ES-I3 (cell line): ENCODE measurements around the gene ORM1.

Experiments
- H3K36me3 ChIP-seq: 2 replicates; pipeline ENCODE4 v1.6.1; 2013; ENCODE audit warnings: mild to moderate bottlenecking, low read length, control low read depth, moderate library complexity; ENCODE audit not compliant: insufficient read depth
- H3K4me1 ChIP-seq: 2 replicates; pipeline ENCODE4 v1.6.1; 2013; ENCODE audit warnings: mild to moderate bottlenecking, control low read depth, low read length; ENCODE audit not compliant: insufficient read depth
- H3K9ac ChIP-seq: 2 replicates; pipeline ENCODE4 v1.6.1; 2013; ENCODE audit warnings: low read depth, mild to moderate bottlenecking, low read length, moderate library complexity
- H3K9me3 ChIP-seq: 2 replicates; pipeline ENCODE4 v1.6.1; 2013; ENCODE audit warnings: mild to moderate bottlenecking, low read length, moderate library complexity; ENCODE audit not compliant: control insufficient read depth, insufficient read depth

Gene ORM1

DNA sequence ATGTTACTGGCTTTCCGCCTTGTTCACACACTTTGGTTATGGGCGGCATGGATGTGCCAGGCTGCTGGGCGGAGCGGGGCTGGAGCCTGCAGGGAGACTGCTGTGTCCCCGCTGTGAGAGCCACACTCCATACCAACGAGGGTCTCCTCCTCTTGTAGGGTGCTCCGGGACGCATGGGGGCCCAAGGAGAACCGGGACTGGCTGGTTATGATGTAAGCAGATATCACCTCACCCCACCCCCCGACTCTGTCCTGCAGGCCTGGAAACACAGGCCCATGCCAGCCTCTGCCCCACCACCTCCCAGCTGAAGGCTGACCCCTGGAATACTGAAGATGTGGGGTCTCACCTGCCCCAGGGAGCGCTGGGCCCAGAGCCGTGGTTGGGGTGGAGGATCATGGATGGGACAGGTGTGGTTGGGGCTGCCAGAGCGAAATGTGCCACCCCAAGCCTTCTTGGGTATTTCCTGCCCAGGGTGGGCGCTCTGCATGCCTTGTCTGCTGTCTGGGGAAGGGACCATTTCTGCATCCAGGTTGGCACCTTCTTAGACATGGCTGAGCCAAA lies 39.3 kb upstream of the ORM1 start:
- Histone ChIP-seq H3K9me3 (no peaks in the 10 kb centered on the region), H3K4me1 (peaks cover 25% of the 10 kb centered on the region), H3K36me3 (no peaks in the 10 kb centered on the region), H3K9ac (no peak overlapping the region)

DNA sequence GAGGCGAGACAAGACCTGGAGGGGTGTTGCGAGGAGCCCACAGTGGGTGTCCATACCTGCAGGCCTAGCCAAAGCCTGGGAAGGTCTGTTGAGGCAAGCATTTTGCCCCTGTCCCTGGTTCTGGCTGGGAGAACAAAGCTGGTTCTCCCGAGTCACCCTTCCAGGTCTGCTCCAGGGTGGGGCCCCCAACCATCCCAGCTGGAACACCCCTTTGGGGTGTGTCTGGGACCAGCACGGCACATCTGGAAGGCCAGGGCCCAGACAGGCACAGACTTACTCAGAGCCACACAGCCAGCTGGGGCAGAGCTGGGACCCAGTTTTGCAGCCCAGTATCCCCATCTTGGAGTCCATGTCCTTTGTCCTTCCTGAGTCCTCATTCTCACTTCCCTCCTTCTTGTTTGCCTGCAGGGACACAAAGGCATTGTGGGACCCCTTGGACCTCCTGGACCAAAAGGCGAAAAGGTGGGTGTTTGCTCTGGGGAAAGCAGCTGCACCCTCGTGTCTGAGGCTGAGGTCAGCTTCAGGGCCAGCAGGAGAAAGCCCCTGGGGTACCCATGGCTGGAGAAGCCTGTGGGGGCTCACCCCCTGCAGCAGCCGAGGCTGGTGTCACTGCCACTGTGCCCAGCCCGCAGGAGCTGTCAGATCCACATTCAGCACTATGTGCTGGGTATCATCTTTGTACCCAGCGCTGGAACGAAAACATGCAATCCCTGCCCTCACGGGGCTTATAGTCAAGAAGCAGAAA lies 38.4 kb upstream of the ORM1 start:
- no peak overlapping the region for H3K9ac ChIP-seq
- no peaks in the 10 kb centered on the region for H3K36me3 ChIP-seq
- H3K9me3 ChIP-seq = no peaks in the 10 kb centered on the region
- H3K4me1 ChIP-seq = peaks cover 20% of the 10 kb centered on the region

DNA sequence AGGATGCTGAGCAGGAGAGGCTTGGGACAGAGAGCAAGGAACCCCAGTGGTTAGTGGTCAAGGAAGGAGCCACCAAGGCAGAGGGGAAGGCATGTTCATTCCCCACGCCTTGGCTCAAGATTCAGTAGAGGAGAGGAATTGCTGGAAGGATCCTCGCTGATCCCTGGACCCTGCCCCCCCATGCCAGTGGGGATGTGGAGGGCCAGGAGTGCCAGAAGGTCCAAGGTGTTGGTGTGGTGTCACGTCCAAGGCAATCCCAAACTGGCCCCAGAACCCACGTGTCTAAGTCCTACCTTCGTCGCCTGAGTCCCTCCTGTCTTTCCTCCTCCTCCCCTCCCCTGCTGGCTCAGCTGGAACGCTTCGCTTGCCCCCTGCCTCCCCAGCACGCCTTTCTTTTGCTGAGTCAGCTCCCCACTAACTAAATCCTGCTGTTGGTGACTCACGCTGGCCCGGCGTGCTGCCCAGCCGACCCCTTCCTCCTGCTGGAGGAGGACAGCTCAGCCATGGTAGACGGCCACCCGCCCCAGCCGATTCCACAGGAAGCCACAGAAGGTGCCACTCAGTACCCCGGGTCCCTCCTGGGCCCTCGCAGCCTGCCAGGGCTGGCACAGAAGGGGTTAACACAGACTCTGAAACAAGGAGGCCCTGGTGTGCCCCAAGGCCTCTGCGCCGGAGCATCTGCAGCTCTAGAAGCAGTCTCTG lies 37.6 kb upstream of the ORM1 start:
- Histone ChIP-seq H3K9ac (no peak overlapping the region), H3K36me3 (no peaks in the 10 kb centered on the region), H3K9me3 (no peaks in the 10 kb centered on the region), H3K4me1 (peaks cover 20% of the 10 kb centered on the region)

DNA sequence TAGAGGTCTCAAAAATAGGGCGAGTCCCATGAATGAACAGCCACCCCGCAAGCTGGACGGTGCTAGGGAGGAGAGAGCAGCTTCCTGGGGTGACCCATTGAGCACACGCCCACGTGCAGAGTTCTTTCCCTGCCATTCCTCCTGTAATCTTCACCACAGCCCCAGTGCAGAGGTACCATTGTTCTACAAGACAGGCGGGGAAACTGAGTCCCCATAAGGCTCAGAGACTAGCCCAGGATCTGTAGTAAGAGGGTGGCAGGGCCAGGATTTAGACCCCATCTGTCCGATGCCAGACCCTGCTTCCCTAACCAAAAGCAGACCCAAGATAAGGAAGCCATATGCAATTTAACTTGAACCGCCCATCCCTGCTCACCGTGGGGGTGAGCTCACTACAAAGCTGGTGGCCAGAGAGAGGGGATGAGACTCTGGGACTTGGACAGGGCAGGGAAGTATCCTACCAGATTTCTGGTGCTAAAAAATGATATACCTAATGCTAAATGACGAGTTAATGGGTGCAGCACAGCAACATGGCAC lies 36.7 kb upstream of the ORM1 start:
- Histone ChIP-seq H3K9me3 (no peaks in the 10 kb centered on the region), H3K9ac (no peak overlapping the region), H3K36me3 (no peaks in the 10 kb centered on the region), H3K4me1 (peaks cover 20% of the 10 kb centered on the region)

DNA sequence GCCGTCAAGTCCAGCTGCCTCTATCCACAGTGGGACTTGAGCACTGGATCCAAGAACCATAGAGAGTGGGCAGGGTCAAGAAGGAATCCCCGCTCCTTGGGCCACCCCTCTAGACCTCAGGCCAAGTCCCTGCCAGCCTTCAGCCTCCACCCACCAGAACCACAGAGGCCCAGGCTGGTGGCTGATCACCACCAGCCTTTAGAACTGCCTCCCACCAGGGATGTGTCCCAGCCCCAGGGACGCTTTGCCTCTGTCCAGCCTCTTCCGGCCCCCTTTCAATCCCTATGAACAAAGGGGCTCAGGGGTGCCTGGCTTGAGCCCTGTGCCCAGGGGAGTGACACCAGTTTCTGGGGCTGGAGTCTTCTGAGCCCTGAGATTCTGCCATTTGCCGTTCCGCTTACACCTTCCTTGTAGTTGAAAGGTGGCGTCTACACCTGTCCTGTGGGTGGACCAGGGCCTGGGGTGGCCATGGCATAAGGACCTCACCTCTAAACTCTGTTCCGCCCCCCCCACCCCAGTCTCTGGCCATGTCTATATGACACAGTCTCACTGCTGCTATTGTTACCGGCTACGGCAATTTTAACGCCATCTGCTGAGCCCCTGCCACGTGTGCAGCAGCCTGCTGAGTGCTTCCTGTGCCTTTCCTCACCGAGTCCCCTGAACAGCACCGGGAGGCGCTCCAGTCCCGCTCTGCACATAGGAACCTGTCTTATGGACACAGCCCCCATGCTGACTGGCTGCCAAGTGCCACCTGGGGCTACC lies 35.7 kb upstream of the ORM1 start:
- peaks cover 20% of the 10 kb centered on the region for H3K4me1 ChIP-seq
- no peak overlapping the region for H3K9ac ChIP-seq
- H3K36me3 ChIP-seq = peaks cover 2% of the 10 kb centered on the region; the same call in 1 of the 2 replicates
- H3K9me3 ChIP-seq = no peaks in the 10 kb centered on the region

DNA sequence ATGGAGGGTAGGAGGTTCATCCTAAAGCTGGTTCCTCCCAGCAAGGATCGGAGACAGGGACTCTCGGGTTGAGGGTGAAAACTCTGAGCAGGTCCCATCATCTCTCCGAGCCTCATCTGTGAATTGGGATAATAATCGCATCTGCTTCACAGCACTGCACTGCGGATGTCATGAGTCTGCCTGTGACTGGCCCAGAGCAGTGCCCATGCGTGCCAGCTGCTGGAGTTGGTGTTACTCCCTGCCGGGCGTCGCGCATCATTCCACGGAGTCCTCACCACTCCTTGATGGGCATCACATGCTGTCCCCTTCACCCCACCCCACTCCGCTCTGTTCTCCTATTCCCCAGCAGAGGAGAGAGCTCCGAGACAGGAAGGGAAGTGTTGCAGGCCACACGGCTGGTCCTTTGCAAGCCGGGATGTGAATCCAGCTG lies 35.1 kb upstream of the ORM1 start:
- Histone ChIP-seq H3K9me3 (no peaks in the 10 kb centered on the region), H3K4me1 (peaks cover 16% of the 10 kb centered on the region), H3K36me3 (peaks cover 2% of the 10 kb centered on the region; the same call in 1 of the 2 replicates), H3K9ac (no peak overlapping the region)

DNA sequence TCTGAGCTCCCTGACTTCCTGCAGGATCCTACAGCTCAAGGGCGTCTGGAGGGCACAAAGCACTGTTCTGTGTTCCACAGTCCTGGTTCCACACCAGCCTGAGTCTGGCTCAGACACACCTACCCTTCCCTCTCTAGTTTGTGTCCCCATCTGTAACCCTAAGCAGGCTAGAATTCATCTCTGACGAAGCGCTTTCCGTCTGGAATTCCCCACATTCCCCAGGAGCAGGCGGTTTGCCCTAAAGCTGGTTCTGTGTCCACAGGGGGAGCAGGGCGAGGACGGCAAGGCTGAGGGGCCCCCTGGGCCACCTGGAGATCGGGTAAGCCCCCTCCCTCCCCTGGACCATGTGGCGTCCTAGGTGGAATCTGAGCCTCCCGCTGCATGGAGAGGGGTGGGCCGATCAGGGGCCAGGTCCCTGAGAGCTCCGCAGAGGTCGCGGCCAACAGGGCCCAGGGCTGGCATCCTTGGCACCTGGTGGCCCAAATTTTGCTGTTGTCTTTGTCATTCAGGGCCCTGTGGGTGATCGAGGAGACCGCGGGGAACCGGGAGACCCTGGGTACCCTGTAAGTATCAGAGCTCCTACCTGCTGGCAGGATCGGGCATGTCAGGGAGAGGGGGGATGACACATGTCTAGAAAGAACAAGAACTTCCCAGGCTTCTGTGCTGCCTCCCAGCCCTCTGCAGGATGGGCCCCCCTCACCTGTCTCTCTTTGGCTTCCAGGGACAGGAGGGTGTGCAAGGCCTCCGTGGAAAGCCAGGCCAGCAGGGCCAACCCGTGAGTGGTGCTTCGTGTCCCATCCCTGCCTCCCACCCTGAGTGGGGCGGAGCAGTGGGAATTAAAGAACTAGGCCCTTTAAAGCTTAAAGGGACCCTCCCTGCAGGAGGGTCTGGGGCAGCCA lies 34.5 kb upstream of the ORM1 start:
- H3K4me1 ChIP-seq = peaks cover 14% of the 10 kb centered on the region; the same call in 1 of the 2 replicates
- H3K9ac ChIP-seq = no peak overlapping the region
- peaks cover 2% of the 10 kb centered on the region; the same call in 1 of the 2 replicates for H3K36me3 ChIP-seq
- H3K9me3 ChIP-seq = no peaks in the 10 kb centered on the region

DNA sequence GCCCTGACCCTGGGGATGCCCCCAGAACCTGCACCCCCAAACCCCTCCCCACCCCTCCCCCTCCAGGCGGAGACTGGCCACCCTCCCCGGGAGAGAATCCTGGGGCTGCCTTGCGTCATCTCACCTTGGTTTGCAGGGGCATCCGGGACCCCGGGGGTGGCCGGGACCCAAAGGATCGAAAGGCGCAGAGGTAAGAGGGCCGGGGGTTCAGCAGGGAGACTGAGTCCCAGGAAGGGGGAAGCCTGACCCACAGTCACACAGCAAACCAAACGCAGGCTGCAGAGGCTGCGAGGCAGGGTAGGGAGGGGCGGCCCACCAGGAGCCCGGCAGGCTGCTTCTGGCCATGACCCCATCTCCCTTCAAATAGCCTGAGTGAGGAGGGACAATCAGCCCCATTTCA lies 33.8 kb upstream of the ORM1 start:
- peaks cover 2% of the 10 kb centered on the region; the same call in 1 of the 2 replicates for H3K36me3 ChIP-seq
- H3K4me1 ChIP-seq = peaks cover 14% of the 10 kb centered on the region; the same call in 1 of the 2 replicates

DNA sequence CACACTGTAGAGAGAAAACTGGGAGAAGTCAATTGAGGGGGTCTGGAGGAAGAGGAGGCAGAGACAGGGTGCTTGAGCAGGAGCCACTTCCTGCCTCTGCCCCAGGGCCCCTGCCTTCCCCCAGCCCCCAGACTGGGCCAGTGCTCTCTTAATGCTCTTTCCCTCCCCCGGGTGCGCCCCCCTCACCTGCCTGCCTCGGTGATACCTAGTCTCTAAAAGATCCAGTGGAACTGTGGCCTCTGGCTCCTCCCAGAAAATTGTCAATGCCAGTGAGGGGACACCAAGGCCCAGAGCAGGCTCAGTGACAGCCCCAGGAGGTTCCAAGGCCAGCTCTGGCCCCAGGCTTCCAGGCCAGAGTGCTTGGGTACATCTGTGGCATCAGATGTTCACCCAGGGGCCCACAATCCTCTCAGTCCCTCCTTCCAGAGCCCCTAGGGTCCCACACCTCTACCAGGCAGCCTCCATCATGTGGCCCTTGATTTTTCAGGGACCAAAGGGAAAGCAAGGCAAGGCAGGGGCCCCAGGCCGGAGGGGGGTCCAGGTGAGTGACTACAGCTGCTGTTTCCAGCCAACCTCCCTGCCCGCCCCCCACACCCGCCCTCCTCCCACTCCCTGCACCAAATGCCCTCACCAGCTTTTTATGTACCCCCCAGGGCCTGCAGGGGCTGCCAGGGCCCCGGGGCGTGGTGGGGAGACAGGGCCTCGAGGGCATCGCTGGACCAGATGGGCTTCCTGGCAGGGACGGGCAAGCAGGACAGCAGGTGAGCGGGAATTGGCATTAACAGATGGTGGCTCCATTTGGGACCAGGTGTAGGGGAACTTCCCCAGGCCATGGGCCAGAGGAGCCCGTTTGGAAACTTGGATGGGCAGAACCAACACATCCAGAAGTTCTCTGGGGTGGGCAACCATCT lies 33.1 kb upstream of the ORM1 start:
- H3K4me1 ChIP-seq = peaks cover 14% of the 10 kb centered on the region; the same call in 1 of the 2 replicates
- peaks cover 2% of the 10 kb centered on the region; the same call in 1 of the 2 replicates for H3K36me3 ChIP-seq
- H3K9ac ChIP-seq = no peak overlapping the region
- no peaks in the 10 kb centered on the region for H3K9me3 ChIP-seq

More for the DNA sequence above, 33.8 kb upstream of the ORM1 start:
- H3K9me3 ChIP-seq = no peaks in the 10 kb centered on the region
- no peak overlapping the region for H3K9ac ChIP-seq

DNA sequence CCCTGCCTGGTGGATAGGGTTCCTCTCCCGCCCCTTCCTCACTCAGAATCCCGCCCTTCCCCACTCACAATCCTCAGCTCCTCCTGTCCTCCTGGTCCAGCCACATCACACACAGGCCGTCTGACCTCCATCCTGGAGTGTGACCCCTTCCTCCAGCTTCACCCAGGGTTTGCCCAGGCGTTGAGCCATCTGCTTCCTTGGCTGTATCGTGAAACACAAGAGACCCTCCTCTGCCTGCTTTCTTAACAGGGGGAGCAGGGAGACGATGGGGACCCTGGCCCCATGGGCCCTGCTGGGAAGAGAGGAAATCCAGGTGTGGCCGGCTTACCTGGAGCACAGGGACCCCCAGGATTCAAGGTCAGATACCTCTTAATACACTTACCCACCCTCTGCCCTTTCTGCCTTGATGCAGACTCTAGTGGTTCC lies 32.3 kb upstream of the ORM1 start:
- Histone ChIP-seq H3K36me3 (peaks cover 2% of the 10 kb centered on the region; the same call in 1 of the 2 replicates), H3K9me3 (no peaks in the 10 kb centered on the region; the same call in 1 of the 2 replicates), H3K4me1 (peaks cover 13% of the 10 kb centered on the region; the same call in 1 of the 2 replicates), H3K9ac (no peak overlapping the region)

DNA sequence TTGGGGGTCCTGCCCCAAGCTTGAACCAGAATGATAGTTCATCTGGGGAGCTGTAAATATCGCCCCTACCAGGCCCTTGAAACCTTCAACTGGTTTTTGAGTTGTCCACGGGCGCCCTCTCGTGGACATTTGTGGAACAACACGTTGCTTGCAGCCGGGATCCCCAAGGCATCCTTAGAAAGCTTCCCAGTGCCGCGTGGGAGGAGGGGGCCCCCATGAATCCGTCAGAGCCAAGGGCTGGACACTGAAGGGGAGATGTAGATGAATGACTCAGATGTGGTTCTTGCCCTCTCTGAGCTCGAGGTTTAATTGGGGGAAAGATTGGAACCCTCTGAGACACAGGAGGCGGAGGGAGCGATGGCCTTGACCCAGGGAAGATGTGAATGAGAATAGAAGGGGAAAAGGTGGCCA lies 31.8 kb upstream of the ORM1 start:
- peaks cover 9% of the 10 kb centered on the region; the same call in 1 of the 2 replicates for H3K4me1 ChIP-seq
- no peak overlapping the region for H3K9ac ChIP-seq
- H3K36me3 ChIP-seq = peaks cover 2% of the 10 kb centered on the region; the same call in 1 of the 2 replicates
- H3K9me3 ChIP-seq = no peaks in the 10 kb centered on the region; the same call in 1 of the 2 replicates

DNA sequence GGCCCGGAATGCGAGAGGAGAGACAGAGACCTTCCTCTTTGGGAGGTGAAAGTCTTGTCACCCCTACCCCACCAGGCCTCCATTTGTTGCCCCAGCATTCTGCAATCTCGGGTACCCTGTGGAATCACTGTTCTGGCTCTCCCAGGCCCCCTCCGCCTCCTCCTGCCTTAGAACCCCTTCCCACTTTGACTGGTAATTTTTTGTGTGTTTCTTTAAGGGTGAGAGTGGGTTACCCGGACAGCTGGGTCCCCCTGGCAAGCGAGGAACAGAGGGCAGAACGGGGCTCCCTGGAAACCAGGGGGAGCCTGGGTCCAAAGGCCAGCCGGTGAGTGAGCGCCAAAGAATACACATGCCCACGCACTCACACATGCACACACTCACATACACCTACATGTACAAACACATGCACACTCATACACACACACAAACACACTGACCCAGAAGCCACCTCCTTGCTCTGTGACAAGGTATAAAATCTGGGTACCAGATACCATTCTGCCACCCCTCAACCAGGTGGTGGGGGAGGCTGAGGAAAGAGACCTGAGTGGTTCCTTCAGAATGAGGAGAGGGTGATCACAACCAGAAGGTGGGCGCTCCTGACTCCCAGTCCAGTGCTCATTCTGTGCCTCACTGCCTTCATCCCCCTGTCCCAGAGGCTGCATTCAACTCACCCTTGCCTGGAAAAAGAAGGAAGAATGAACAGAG lies 30.9 kb upstream of the ORM1 start:
- H3K9me3 ChIP-seq = no peaks in the 10 kb centered on the region; the same call in 1 of the 2 replicates
- H3K4me1 ChIP-seq = peaks cover 9% of the 10 kb centered on the region; the same call in 1 of the 2 replicates
- H3K9ac ChIP-seq = no peak overlapping the region
- H3K36me3 ChIP-seq = peaks cover 2% of the 10 kb centered on the region; the same call in 1 of the 2 replicates
